Ramos (cell line): ENCODE measurements around the gene CDH7.

Experiments
- in situ Hi-C: fragments of 300-500 bp; cut with MboI; formaldehyde crosslinking; loops from one replicate; pipeline ENCODE4 v1.14.3; 2022; ENCODE audit warnings: low sequenced_read_pairs; ENCODE audit not compliant: unreplicated experiment

Gene CDH7

GRCh38 chr18:65897292-65897691 is 146.5 kb downstream of the CDH7 start:
- in situ Hi-C loops = no loop called here

DNA sequence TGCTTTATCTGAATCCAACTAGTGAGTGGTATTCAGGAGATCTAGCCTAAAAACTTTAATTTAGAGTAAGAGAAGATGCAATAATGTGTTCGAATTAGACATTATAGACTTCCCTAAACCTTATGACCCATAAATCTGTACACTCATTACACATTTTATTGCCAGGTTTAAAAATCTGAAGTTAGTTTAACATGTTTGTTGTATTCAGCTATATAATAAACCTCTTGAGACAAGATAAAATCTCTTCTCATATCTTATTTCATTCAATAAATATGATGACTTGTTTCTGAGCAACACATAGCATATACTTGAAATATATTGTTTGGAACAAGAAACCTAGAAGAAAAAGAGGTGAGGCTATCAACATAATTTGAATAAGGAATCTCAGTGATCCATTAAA is 150.7 kb downstream of the CDH7 start:
- in situ Hi-C loops = no loop called here

- in situ Hi-C loops = no loop called here
Measured at GRCh38 chr18:65906621-65907034, 155.8 kb downstream of the CDH7 start.

GRCh38 chr18:65907281-65907680 is 156.5 kb downstream of the CDH7 start:
- in situ Hi-C loops = no loop called here

- in situ Hi-C loops = no loop called here
Measured at GRCh38 chr18:65919018-65919417, 168.2 kb downstream of the CDH7 start.

DNA sequence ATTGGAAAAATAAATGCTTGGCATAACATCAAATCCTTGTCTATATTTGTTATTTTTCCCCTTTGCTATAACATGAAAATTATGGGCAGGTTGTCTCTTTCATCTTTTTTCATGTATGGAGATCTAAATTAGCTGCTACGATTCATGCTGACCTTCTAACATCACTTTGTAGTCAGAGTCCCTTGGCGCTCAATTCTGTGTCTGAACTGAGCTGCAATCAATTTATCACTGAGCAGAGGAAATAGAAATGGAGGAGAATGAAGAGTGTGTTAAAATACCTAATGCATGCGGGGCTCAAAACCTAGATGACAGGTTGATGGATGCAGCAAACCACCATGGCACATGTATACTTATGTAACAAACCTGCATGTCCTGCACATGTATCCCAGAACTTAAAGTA is 168.9 kb downstream of the CDH7 start:
- in situ Hi-C loops = no loop called here

- in situ Hi-C loops = no loop called here
Measured at GRCh38 chr18:65922103-65922502, 171.3 kb downstream of the CDH7 start.

DNA sequence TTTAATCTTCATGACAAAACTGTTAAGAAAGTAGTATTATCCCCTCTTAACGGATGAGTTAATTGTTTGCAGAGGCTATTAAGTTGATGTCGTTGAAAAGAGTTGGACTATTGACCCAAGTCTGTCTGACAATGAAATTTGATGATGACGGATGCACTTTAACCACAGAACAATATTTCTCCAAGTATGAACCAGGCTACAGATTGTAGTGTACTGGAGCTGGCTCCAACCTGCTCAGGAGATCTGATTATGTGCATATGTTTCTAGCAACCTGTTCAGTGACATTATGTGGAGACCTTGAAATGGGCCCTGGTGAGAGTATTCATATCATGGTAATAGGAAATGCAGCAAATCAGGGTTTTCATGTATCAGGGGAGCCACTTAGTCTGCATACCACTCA is 174.1 kb downstream of the CDH7 start:
- in situ Hi-C loops = no loop called here

GRCh38 chr18:65934874-65935273 is 184.1 kb downstream of the CDH7 start:
- in situ Hi-C loops = no loop called here

GRCh38 chr18:65936678-65937077 is 185.9 kb downstream of the CDH7 start:
- in situ Hi-C loops = no loop called here

DNA sequence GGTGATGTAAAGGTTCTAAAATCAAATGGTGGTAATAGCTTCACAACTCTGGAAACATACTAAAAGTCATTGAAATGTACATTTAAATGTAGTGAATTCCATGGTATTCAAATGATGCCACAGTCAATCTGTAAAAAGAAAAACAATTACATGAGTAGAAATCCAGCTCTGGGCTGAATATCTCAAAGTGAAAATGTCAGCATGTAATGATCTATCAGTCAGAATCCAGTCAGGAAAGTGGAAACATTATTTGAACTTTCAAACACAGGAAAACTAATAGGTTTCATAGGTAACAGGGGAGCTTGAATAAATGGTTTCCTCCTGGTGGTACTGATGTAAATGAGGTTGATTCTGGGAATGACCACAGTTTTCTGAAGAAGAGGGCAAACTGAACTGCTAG is 186.4 kb downstream of the CDH7 start:
- in situ Hi-C loops = no loop called here

- in situ Hi-C loops = no loop called here
Measured at GRCh38 chr18:65938592-65939372, 188.0 kb downstream of the CDH7 start.
